HTERT RPE-1 (cell line): Measurements from ENCODE around the gene ALKBH8.
"Not testable (repeated sequence)": the region's sequence is repeated elsewhere in the genome, so short reads cannot be mapped to it uniquely, and the experiment has no call there.

Experiments used
- in situ Hi-C: fragments of 300-500 bp; cut with MboI; formaldehyde crosslinking; loops from 4 replicates; pipeline ENCODE4 v1.14.3; 2020; ENCODE audit warnings: low sequenced_read_pairs

Gene ALKBH8

DNA sequence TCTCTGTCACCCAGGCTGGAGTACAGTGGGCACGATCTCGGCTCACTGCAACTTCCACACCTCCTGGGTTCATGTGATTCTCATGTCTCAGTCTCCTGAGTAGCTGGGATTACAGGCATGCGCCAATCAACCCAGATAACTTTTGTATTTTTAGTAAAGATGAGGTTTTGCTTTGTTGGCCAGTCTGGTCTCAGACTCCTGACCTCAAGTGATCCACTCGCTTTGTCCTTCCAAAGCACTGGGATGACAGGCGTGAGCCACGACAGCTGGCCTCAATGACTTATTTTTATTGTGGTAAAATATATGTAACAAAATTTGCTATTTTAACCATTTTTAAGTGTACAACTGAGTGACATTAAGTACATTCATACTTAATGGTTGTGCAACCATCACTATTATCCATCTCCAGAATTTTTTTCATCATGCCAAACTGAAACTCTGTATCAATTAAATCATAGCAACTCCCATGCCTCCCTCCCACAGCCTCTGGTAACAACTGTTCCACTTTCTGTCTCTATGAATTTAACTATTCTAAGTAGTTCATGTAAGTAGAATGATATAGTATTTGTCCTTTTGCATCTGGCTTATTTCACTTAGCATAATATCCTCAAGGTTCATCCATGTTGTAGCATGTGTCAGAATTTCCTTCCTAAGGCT, 57.2 kb downstream of the ALKBH8 start:
- in situ Hi-C loops = no loop called here

DNA sequence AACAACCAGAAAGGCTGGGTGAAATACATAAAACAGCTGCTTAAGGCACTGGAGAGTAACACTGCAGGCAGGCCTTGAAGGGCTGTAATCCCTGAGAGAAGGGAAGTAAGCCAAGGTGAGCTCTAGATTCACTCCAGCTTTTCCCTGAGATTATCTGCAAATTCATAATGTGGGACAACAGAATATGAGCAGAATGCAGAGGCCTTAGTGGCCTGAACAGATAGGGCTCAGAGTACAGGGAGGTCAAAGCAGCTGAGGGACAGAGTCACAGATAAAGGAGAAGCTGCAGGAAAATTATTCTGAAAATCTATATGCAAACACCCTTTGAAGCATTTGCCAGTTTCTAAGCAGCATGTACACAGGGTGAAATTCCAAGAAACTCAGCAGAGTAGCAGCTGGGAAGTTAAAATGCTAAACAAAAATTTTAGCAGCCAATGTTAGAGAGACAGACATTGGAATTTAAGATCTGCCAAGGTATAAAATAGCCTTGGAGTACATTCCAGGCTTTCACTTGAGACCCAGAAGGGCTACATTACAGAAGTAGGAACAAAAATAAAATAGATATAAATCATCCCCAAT, 59.8 kb downstream of the ALKBH8 start:
- in situ Hi-C loops = no loop called here

- in situ Hi-C loops = no loop called here
Measured at GRCh38 chr11:107504981-107505380, 60.6 kb downstream of the ALKBH8 start.

- in situ Hi-C loops = no loop called here
Measured at GRCh38 chr11:107501713-107502112, 63.8 kb downstream of the ALKBH8 start.

GRCh38 chr11:107497371-107497770, 68.2 kb downstream of the ALKBH8 start:
- in situ Hi-C loops = not testable (repeated sequence)

DNA sequence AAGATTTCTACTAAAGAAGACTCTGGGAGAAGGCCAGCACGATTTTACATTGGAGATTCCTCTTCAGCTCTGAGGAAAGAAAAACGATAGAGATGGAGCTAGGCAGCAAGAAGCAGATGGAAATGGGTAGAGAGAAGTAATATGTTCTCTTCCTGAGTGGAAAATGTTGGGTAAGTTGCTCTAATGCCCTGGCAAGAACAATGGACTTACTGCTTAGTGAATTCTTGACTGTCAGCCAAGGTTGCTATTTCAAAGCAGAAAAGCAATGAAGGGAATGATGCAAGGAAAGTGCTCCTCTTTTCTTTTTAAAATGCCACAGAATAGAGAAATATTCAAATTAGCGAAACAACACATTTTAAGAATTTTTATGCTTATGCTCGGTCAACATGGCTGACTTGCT, 69.5 kb downstream of the ALKBH8 start:
- in situ Hi-C loops = no loop called here

DNA sequence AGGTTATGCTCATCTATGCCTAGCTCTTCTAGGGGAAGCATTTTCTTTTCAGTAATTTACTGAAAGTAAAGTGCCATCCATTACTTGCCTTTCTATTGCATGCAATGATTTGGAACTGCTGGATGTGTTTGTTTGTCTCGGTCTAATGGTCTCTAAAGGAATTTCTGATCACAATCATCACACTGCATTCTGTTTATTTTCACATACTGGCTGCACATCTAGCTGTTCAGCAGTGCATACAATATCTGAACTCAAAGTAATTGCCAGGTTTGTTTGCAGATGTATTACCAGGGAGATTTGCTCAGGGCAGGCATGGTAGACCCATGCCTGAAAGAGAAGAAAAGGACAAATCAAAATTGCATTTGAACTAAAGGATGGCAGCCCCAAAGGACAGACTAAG, 71.5 kb downstream of the ALKBH8 start:
- in situ Hi-C loops = no loop called here

DNA sequence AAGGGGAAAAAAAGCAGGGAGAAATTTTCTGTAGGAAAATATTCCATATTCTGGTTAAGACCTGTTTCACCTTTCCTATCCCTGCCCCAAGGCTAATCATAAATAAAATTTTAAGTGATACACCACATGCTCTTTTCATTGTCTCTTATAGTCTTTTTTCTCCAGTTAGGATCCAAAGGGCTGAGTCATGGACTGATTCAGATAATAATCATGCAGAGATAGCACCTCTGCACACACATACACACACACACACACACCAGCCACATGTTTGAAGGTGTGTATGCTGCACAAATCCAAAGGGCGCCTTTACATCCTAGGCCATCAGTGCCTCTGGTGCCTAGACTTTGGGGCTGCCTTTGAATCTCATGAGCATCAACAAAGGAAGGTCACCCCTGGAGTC, 72.4 kb downstream of the ALKBH8 start:
- in situ Hi-C loops = no loop called here

DNA sequence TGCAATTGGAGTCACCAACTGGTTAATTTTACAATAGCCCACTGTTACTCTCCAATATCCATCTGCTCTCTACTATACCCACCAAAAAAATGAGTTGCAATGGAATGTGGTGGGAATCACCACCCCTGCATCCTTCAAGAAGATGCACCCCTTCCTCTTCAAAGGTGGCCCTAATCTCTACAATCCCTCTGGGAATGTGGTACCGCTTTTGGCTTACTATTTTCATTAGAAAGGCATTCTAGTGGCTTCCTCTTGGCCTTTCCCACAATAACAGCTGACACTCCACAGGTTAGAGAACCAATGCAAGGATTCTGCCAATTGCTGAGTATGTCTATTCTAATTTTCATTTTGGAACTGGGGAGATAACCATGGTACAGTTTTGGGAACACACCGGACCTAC, 74.7 kb downstream of the ALKBH8 start:
- in situ Hi-C loops = no loop called here

DNA sequence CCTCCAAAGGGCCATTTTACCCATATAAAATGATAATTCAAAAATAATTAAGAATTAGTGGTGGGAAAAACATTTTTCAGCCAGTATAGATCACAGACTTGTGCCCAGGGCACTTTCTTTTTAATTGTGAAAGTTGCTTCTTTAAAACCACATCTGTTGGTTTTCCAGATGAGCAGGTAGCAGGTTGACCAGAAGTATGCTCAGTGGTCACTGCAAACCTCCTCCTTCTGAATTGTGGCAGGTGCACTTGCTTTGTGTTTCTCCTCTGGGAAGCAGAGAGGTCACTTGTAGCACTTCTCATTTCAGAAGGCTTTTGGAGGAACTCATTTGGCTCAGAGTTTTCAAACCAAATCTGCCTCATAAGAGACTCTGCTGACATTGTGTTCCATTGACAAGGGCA, 83.3 kb downstream of the ALKBH8 start:
- in situ Hi-C loops = no loop called here

DNA sequence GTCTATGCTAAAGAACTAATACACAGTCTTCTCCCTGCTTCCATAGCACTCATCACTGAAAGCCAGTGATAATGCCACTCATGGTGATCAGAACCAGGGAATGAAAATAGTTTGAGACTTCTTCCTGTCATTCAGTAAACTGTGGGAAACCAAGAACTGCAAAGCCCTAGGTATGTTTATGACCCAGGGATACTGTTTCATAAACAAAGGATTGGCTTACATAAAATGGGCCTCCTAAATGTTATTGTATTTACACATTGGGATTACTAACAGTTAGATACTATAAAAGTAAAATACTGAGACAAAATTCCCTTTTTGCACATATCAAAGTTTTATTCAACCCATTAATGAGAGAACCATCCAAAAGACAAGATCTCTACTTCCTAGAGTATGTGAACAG, 86.6 kb downstream of the ALKBH8 start:
- in situ Hi-C loops = no loop called here

- in situ Hi-C loops = no loop called here
Measured at GRCh38 chr11:107477820-107478219, 87.7 kb downstream of the ALKBH8 start.

DNA sequence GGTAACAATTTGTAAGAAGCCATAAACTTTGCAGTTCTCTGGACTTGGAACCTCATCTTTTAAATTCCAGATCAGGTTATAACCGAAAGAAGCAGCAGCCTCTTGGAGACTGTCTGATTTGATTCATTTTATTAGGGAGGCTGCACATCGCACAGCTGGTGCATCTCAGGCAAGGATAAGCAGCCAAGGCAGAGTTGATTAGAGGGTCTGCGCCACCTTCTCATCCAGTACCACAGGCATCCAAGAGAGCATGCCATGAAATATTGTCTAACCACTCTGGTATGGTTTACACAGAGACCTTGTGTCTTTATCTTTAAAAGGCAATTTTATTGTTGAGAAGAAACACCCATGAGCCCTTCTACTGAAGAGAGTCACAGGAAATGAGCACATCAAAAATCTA, 91.7 kb downstream of the ALKBH8 start:
- in situ Hi-C loops = no loop called here

GRCh38 chr11:107472966-107473365, 92.6 kb downstream of the ALKBH8 start:
- in situ Hi-C loops = no loop called here

GRCh38 chr11:107468596-107468995, 96.9 kb downstream of the ALKBH8 start:
- in situ Hi-C loops = no loop called here

DNA sequence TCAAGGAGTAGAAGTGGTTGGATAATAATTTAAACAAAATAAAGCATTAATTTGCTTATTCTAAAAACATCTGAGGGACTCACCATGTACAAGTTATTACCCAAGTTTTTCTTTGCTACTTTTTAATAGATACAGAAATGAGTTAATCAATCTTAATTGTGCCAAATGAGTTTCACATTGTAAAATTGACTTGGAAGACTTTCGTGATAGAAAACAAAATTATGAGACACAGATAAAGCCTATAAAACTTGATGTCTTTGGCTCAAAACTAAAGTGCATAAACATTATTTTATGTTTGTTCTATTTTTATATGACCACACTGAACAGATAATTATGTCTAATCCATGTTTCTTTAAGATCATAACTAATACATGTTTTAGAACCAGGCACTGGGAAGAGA, 97.8 kb downstream of the ALKBH8 start:
- in situ Hi-C loops = no loop called here

- in situ Hi-C loops = not testable (repeated sequence)
Measured at GRCh38 chr11:107466275-107466866, 99.2 kb downstream of the ALKBH8 start.

DNA sequence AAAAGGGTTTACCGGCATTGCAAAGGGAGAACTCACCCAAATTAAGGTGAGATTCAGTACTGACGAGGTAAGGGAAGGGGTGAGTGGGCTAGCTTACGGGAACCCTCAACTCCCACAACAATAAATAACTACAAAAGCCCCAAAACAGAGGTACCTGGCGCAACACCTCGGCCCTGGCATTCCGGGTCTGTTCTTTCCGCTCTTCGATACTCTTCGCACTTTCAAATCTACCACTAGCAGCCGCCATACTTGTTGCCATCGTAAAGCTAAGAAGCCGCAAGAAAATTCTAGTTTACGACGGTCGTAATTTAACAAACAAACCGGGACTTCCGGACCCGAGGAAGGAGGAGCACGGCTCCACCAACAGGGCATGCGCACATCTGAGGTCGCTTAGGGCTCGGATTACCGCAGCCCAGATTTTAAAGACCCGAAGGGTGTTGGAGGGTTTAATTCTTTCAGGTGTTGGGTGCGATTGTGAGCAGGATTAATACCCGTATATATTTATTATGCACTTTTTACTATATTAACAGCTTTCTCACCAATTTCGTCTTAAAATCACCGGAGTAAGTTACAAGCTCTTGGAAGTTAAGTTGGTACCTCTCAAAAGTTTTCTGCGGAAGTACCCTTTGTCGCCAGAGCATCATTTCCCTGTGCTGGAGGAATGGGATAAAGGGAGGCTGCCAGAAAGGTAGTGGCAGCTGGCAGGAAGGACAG, 107.8 kb downstream of the ALKBH8 start, which contains the start of gene CWF19L2:
Gene CWF19L2 (minus strand): TSS at position 268 of the 714 bp plus-strand sequence. CDS start 9 bp downstream, at position 259.
- in situ Hi-C loops = no loop called here

GRCh38 chr11:107457205-107457557, 108.4 kb downstream of the ALKBH8 start:
- in situ Hi-C loops = no loop called here

- in situ Hi-C loops = no loop called here
Measured at GRCh38 chr11:107453594-107454286, 111.8 kb downstream of the ALKBH8 start.
